ENCODE data around the gene CBX4. TPM values are rescaled to one million over a fixed set of nuclear protein-coding genes. Genes with fewer than 3 reads are reported as not detected.

The CBX4 gene
- total and polyA plus RNA-seq, 2 of the 13 experiments (the other 11 are each of a cell fraction or from before 2014, with no cell fraction given): 25.8 to 50.8 TPM

GRCh38 chr17:79803997-79804855 is 35.0 kb downstream of the CBX4 start (continued):
- TF ChIP-seq ARHGAP35 (CRISPR knock-in tag; IDR thresholded peaks at IDR 0.05; ENCODE audit: borderline replicate concordance) (peak; percentile 94), HMG20B (CRISPR knock-in tag; conservative IDR thresholded peaks at IDR 0.05) (no peak; the same call in 1 of the 2 replicates), CENPBD1 (CRISPR knock-in tag; IDR thresholded peaks at IDR 0.05; ENCODE audit: borderline replicate concordance, low read depth) (0 out of 2 replicates have a peak, but pooled peaks have one; percentile 71), TSC22D2 (CRISPR knock-in tag; IDR thresholded peaks at IDR 0.05; ENCODE audit: borderline replicate concordance) (peak; percentile 87), ZNF652 (CRISPR knock-in tag; IDR thresholded peaks at IDR 0.05; ENCODE audit: borderline replicate concordance, low read depth) (0 out of 2 replicates have a peak, but pooled peaks have one; percentile 13), HIVEP1 (CRISPR knock-in tag; IDR thresholded peaks at IDR 0.05) (peak; percentile 93), PHF8 (CRISPR knock-in tag; IDR thresholded peaks at IDR 0.05) (peak; percentile 49; the same call in 1 of the 2 replicates), SALL2 (CRISPR knock-in tag; IDR thresholded peaks at IDR 0.05) (peak; percentile 84), ARID4A (CRISPR knock-in tag; IDR thresholded peaks at IDR 0.05; ENCODE audit: borderline replicate concordance) (peak; percentile 76; the same call in 1 of the 2 replicates), SIX4 (CRISPR knock-in tag; IDR thresholded peaks at IDR 0.05) (no peak; the same call in 1 of the 2 replicates), KAT8 (CRISPR knock-in tag; IDR thresholded peaks at IDR 0.05) (peak; percentile 76), ZNF496 (CRISPR knock-in tag; IDR thresholded peaks at IDR 0.05; ENCODE audit: insufficient replicate concordance) (no peak), TOE1 (CRISPR knock-in tag; IDR thresholded peaks at IDR 0.05) (peak; percentile 58; the same call in 1 of the 2 replicates), ZNF512 (CRISPR knock-in tag; IDR thresholded peaks at IDR 0.05) (no peak), EZH2 (conservative IDR thresholded peaks at IDR 0.05; ENCODE audit: low read depth, low read length) (peak; percentile 98; the same call in 1 of the 2 replicates)
- TF ChIP-seq, protein P1, sequence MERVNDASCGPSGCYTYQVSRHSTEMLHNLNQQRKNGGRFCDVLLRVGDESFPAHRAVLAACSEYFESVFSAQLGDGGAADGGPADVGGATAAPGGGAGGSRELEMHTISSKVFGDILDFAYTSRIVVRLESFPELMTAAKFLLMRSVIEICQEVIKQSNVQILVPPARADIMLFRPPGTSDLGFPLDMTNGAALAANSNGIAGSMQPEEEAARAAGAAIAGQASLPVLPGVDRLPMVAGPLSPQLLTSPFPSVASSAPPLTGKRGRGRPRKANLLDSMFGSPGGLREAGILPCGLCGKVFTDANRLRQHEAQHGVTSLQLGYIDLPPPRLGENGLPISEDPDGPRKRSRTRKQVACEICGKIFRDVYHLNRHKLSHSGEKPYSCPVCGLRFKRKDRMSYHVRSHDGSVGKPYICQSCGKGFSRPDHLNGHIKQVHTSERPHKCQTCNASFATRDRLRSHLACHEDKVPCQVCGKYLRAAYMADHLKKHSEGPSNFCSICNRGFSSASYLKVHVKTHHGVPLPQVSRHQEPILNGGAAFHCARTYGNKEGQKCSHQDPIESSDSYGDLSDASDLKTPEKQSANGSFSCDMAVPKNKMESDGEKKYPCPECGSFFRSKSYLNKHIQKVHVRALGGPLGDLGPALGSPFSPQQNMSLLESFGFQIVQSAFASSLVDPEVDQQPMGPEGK (CRISPR knock-in tag; IDR thresholded peaks at IDR 0.05): peak; percentile 52
- TF ChIP-seq, protein P2, sequence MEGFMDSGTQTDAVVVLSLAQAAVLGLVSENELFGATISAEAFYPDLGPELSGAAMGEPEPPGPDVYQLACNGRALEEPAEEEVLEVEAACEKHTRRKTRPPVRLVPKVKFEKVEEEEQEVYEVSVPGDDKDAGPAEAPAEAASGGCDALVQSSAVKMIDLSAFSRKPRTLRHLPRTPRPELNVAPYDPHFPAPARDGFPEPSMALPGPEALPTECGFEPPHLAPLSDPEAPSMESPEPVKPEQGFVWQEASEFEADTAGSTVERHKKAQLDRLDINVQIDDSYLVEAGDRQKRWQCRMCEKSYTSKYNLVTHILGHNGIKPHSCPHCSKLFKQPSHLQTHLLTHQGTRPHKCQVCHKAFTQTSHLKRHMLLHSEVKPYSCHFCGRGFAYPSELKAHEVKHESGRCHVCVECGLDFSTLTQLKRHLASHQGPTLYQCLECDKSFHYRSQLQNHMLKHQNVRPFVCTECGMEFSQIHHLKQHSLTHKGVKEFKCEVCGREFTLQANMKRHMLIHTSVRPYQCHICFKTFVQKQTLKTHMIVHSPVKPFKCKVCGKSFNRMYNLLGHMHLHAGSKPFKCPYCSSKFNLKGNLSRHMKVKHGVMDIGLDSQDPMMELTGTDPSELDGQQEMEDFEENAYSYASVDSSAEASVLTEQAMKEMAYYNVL (CRISPR knock-in tag; IDR thresholded peaks at IDR 0.05; ENCODE audit: borderline replicate concordance): peak; percentile 71
